PC-9 (cell line): ENCODE results near the gene RRN3.
"Not testable (repeated sequence)": the region's sequence is repeated elsewhere in the genome, so short reads cannot be mapped to it uniquely, and the experiment has no call there.

Source experiments
- CTCF ChIP-seq: fragments of 200-600 bp; sonication (generic); conservative IDR thresholded peaks from 2 replicates; pipeline ENCODE4 v1.6.1; 2017; ENCODE audit warnings: mixed run types, antibody characterized with exemption, mild to moderate bottlenecking, moderate library complexity
- EZH2 ChIP-seq: fragments of 200-600 bp; sonication (generic); IDR thresholded peaks from 2 replicates; pipeline ENCODE4 v1.8.0; 2017; ENCODE audit warnings: antibody characterized with exemption, low read depth

- not testable (repeated sequence) for TF ChIP-seq EZH2, CTCF
Observed at GRCh38 chr16:15137514-15137913, 43.4 kb upstream of the RRN3 start.
